ENCODE measurements around the gene CHMP2A.
A peak's percentile ranks its signal among the peaks of the same experiment; 100 is the strongest.
"Not testable (repeated sequence)": the region's sequence is repeated elsewhere in the genome, so short reads cannot be mapped to it uniquely, and the experiment has no call there.

The CHMP2A gene

DNA sequence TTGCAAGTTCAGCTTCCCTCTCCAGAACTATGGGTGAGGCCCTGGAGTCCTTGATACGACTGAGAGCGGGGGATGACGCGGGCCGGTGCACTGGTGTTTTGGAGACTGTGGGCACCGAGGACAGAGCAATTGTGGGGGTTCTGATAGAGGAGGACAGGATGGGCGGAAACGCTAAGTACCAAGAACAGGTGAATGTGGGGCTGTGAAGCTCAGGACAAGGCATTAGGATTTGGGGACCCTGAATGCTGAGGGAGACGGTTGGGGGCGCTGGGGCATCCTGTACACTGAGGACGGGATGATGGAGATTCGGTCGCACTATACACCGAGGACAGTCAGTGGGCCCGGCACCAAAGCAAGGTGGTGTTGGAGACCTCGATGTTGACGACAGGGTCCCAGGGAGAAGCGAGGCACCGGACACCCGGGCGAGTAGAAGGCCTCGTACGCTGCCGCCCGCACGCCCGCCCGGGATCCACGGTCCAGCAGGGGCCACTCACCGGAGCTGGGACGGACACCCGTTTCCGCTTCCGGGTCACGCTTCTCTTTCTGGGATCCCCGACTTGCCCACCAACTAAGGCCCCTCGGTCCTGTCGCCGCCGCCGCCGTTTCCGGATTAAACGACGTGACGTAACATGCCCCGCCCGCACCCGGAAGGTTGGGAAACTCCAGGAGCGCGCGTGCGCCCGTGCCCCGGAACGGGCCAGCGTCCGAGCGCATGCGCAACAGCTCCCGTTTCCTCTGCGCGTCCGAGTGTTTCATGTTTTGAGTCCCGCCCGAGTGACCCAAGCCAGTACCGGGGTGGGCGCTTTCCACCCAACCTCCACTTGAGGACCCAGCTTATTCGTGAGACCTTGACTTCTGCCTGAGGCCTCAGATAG is at the start of gene CHMP2A:
Gene CHMP2A, minus strand, starts transcription at position 612 of the 875 bp plus-strand sequence. CDS start 893 bp downstream, outside the sequence.
- Mint-ChIP-seq H3K36me3 (peaks cover 64% of the 10 kb centered on the region), H3K4me3 (peak within 1 kb of the TSS; percentile 96), H3K27ac (peak within 1 kb of the TSS; percentile 94), H3K27me3 (no peaks in the 10 kb centered on the region), H3K4me1 (peaks cover 54% of the 10 kb centered on the region), H3K9me3 (no peaks in the 10 kb centered on the region)
- CTCF ChIA-PET, result interaction anchor here (0.7 to 3.0 kb wide), 6 partner anchors 18 to 41 kb away, joined by 3 to 21 read pairs (median 4); partner anchors contain the start of gene ZBTB45
- DNase-seq, result peak; percentile 98

DNA sequence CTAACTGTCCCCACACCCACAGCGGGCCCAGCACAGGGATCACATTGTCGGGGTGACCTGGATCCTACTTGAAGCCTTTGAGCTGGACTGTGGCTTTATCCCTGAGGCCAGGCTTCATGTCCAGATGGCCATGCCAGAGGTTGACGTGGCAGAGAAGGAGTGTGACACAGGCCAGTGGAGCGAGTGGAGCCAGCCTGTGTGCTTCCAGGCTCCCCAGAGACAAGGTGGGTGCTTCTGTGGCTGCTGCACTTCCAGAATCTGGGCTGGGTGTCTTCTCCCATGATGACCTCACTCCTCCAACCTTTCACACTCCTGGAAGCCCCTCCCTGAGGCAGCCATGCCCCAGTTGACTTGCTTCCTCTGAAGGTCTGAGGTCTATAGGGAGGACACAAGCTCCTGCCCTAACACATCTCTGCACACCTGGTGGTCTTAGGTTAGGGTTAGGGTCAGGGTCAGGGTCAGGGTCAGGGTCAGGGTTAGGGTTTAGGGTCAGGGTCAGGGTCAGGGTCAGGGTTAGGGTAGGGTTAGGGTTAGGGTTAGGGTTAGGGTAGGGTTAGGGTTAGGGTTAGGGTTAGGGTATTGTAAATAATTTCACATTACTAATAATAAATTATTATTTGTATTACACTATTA is 31.3 kb upstream of the CHMP2A start:
- Mint-ChIP-seq H3K4me3 (no peak overlapping the region), H3K27ac (no peak overlapping the region), H3K4me1 (peaks cover 3% of the 10 kb centered on the region), H3K36me3 (peaks cover 11% of the 10 kb centered on the region), H3K9me3 (no peaks in the 10 kb centered on the region), H3K27me3 (no peaks in the 10 kb centered on the region)
- DNase-seq, result no peak
- CTCF ChIA-PET, result no interaction called here

DNA sequence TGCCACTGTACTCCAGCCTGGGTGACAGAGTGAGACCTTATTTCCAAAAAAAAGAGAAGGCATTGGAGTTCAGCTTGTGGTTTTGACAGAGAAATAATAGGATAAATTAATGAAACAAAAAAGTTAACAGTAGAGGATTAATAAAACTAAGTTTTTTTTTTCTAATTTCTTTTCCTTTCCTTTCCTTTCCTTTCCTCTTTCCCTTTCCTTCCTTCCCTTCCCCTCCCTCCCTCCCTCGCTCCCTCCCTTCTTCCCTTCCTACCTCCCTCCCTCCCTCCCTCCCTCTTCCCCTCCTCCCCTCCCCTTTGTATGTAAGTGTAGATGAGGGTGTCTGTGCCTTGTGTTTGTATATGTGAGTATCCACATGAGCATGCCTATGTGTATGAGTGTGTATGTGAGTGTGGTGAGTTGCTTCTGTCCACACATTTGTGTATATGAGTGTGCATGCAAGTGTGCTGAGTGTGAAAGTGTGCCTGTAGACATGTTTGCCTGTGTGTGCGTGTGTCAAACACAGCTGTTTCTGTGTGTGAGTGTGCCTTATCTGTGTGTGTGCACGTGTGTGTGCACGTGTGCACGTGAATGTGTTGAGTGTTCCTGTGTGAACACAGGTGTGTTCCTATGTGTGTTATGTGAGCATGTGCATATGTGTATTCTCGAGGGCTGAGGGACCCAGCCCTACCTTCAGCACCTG is 30.7 kb upstream of the CHMP2A start:
- Mint-ChIP-seq H3K27me3 (no peaks in the 10 kb centered on the region), H3K36me3 (peaks cover 12% of the 10 kb centered on the region), H3K4me1 (peaks cover 10% of the 10 kb centered on the region), H3K27ac (no peak overlapping the region), H3K4me3 (no peak overlapping the region), H3K9me3 (no peaks in the 10 kb centered on the region)
- DNase-seq, result no peak
- CTCF ChIA-PET, result no interaction called here

DNA sequence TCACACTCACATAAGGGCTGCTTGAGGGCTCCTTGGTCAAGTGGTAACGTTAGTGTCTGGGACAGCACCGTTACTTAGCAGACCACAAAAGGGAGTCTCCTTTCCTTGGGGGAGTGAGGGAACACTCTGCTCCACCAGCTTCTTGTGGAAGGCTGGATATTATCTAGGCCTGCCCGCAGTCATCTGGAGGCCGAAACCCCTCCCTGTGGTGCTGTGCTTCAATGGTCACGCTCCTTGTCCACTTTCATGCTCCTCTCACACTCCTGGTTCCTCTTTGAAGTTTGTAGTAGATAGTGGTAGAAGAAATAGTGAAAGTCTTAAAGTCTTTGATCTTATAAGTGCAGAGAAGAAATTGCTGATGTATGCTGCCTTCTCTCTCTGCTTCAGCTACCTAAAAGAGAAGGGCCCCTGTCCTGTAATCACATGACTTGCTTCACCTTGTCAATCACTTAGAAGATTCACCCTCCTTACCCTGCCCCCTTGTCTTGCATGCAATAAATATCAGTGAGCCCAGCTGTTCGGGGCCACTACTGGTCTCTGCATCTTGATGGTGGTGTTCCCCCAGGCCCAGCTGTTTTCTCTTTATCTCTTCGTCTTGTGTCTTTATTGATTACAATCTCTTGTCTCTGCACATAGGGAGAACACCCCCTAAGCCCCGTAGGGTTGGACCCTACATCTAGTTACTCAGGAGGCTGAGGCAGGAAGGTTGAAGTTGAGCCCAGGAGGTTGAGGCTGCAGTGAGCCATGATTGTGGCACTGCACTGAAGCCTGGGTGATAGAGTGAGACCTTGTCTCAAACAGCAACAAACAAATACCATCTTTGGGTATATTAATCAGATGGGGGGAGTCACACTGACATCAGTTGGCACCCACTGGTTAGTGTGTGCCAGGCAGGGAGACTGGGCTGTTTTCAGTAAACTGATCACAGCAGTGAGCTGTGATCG is 29.9 kb upstream of the CHMP2A start:
- Mint-ChIP-seq H3K27ac (no peak overlapping the region), H3K4me3 (no peak overlapping the region), H3K36me3 (peaks cover 12% of the 10 kb centered on the region), H3K4me1 (peaks cover 11% of the 10 kb centered on the region), H3K27me3 (no peaks in the 10 kb centered on the region), H3K9me3 (no peaks in the 10 kb centered on the region)
- DNase-seq, result no peak
- CTCF ChIA-PET, result no interaction called here

DNA sequence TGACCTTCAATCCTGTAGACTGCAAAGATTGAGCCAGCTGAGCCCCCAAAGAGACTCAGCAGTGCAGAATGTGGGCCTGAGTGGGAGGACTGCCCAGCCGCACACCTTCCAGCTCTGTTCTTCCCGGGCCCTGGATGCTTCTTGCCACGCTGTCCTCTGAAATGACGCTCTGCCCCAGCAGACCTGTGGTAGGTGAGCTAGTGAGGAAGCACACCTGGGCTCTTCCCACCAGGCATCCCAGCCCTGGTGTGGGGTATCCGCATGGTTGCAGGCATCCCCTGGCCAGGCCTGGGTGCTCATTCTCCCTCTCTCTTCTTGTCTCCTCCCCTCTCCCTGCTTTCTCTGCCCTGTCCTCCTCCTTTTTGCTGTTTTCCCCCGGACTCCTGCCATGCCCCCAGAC is 28.1 kb upstream of the CHMP2A start:
- no peaks in the 10 kb centered on the region for H3K27me3 Mint-ChIP-seq
- no peak overlapping the region for H3K27ac Mint-ChIP-seq
- no peaks in the 10 kb centered on the region for H3K9me3 Mint-ChIP-seq
- H3K4me3 Mint-ChIP-seq, result no peak overlapping the region
- peaks cover 22% of the 10 kb centered on the region for H3K4me1 Mint-ChIP-seq
- CTCF ChIA-PET, result interaction anchor here (9.4 kb wide), 1 partner anchor 64 kb away, joined by 109 read pairs; the partner anchor contains the start of gene ZBTB45
- peaks cover 12% of the 10 kb centered on the region for H3K36me3 Mint-ChIP-seq
- DNase-seq, result no peak

DNA sequence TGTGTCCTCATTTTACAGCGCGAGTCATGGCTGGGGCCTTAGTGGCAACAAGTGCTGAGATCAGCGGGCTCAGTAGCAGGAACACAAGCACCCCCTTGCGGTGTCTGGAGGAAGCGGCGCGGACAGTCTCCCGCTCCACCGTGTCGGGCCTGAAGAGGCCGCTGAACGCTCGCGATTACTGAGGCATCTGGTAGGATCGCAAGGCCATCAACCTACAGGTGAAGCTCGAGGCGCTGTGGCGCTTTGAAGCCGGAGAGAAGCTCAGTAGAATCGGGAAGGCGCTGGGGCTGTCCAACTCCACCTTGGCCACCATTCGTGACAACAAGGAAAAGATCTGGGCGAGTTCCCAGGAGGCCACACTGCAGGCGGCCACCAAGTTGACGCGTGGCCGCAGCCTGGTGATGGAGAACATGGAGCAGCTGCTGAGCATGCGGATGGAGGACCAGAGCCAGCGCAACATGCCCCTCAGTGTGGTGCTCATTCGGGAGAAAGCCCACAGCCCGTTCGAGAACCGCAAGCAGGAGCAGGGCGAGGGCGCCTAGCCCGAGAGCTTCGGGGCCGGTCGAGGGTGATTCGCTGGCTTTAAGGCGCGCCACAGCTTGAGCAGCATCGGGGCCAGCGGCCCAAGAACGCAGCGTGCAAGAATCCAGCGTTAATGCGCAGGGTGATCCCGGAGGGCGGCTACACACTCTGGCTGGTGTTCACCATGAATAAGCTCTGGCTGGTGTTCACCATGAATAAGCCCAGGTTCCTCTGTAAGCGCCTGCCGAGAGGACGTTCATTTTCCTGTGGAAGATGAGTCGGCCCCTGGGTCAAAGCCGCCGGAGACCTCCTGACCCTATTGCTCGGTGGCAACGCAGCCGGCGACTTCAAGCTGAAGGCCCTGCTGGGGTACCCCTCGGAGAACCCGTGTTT is 26.6 kb upstream of the CHMP2A start:
- Mint-ChIP-seq H3K9me3 (no peaks in the 10 kb centered on the region), H3K27ac (peak overlapping the region; percentile 82), H3K4me3 (no peak overlapping the region), H3K36me3 (peaks cover 14% of the 10 kb centered on the region), H3K27me3 (no peaks in the 10 kb centered on the region), H3K4me1 (peaks cover 24% of the 10 kb centered on the region)
- peak; percentile 95 for DNase-seq
- CTCF ChIA-PET, result interaction anchor here (0.7 to 9.4 kb wide), 15 partner anchors 10 to 235 kb away, joined by 3 to 109 read pairs (median 4); partner anchors contain the start of genes CHMP2A, TRIM28 and ZBTB45

DNA sequence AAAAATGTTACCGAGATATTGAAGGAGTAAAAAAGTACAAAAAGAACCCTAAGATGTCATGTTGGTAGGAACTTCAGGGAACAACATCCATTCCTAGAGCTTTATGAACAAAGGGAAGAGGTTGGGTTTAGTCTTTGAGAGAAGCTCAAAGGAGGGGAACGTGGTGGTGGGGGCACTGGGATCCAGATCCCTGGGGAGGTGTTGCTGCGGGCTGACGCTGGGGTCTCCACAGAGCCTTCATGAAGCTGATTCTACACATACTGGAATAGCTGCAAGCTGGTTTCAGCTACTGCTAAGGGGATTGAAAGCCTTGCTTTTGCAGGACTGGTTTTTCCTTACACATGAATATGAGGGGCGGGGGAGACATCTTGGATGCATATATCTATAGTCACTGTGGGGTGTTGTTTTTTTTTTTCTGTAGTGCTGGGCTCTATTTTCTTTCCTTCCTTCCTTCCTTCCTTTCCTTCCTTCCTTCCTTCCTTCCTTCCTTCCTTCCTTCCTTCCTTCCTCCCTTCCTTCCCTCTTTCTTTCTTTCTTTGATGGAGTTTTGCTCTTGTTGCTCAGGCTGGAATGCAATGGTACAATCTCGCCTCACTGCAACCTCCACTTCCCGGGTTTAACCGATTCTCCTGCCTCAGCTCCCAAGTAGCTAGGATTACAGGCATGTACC is 24.7 kb upstream of the CHMP2A start:
- H3K36me3 Mint-ChIP-seq, result peaks cover 14% of the 10 kb centered on the region
- H3K27ac Mint-ChIP-seq, result no peak overlapping the region
- no peaks in the 10 kb centered on the region for H3K9me3 Mint-ChIP-seq
- no peak for DNase-seq
- H3K4me3 Mint-ChIP-seq, result no peak overlapping the region
- H3K4me1 Mint-ChIP-seq, result peaks cover 34% of the 10 kb centered on the region
- H3K27me3 Mint-ChIP-seq, result no peaks in the 10 kb centered on the region
- CTCF ChIA-PET, result interaction anchor here (0.9 to 9.4 kb wide), 3 partner anchors 61 to 91 kb away, joined by 3 to 109 read pairs (median 21); partner anchors contain the start of gene ZBTB45

DNA sequence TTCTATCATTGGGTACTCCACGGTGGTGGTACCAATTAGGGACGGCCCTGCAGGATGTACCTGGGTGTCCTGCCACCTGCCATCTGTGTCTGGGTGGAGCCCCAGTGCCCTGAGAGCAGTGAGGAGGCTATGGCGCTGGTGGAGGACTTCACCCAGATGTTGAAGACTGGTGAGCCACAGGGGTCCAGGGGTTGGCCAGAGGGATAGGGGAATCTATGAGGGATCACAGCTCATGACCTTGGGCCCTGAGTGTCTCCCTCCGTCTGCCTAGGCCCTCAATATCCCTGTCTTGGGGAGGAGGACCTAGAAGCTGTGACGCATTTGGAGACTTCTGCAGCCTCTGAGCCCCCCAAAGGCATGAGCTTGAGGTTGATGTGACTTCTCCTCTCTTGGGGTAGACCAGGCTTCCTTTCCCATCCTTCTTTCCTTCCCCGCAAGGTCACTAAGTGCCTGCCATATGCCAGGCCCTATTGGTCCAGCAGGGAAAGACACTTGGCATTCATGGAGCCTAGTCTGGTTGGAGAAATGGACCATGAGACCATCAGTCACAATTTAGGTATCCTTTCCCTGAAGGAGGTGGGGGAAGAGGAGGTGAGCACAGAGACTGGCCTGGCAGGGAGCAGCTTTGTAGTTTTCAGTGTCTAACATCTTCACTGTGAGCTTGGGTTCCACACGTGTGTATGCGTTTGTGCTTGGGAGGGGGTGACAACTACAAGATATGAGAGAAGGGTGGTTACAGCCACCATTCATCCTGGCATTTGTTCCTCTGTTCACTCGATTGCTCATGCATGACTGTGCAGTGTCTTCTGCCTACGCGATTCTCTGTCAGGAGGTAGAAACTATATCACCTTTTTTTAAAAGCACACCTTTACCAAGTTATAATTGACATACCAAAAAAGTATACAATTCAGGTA is 23.4 kb upstream of the CHMP2A start:
- CTCF ChIA-PET, result interaction anchor here (1.0 to 9.4 kb wide), 2 partner anchors 59 to 64 kb away, joined by 3 to 109 read pairs; partner anchors contain the start of gene ZBTB45
- no peak overlapping the region for H3K27ac Mint-ChIP-seq
- no peaks in the 10 kb centered on the region for H3K9me3 Mint-ChIP-seq
- peaks cover 48% of the 10 kb centered on the region for H3K4me1 Mint-ChIP-seq
- H3K27me3 Mint-ChIP-seq, result no peaks in the 10 kb centered on the region
- H3K36me3 Mint-ChIP-seq, result peaks cover 12% of the 10 kb centered on the region
- no peak for DNase-seq
- H3K4me3 Mint-ChIP-seq, result no peak overlapping the region

DNA sequence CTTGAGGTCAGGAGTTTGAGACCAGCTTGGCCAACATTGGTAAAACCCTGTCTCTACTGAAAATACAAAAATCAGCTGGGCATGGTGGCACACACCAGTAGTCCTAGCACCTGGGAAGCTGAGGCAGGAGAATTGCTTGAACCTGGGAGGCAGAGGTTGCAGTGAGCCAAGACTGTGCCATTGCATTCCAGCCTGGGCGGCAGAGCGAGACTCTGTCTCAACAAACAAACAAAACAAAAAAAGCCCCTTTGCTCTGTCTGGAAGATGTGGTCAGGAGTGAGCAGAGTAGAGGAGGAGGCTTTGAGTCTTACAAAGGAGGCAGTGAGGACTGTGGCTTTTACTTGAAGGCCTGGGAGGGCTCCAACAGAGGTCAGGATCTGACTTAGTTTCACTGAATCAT is 22.7 kb upstream of the CHMP2A start:
- peaks cover 49% of the 10 kb centered on the region for H3K4me1 Mint-ChIP-seq
- H3K27me3 Mint-ChIP-seq, H3K27ac Mint-ChIP-seq, H3K36me3 Mint-ChIP-seq, DNase-seq, H3K4me3 Mint-ChIP-seq, H3K9me3 Mint-ChIP-seq: not testable (repeated sequence)
- CTCF ChIA-PET, result interaction anchor here (1.0 to 9.4 kb wide), 2 partner anchors 59 to 63 kb away, joined by 3 to 109 read pairs; partner anchors contain the start of gene ZBTB45

DNA sequence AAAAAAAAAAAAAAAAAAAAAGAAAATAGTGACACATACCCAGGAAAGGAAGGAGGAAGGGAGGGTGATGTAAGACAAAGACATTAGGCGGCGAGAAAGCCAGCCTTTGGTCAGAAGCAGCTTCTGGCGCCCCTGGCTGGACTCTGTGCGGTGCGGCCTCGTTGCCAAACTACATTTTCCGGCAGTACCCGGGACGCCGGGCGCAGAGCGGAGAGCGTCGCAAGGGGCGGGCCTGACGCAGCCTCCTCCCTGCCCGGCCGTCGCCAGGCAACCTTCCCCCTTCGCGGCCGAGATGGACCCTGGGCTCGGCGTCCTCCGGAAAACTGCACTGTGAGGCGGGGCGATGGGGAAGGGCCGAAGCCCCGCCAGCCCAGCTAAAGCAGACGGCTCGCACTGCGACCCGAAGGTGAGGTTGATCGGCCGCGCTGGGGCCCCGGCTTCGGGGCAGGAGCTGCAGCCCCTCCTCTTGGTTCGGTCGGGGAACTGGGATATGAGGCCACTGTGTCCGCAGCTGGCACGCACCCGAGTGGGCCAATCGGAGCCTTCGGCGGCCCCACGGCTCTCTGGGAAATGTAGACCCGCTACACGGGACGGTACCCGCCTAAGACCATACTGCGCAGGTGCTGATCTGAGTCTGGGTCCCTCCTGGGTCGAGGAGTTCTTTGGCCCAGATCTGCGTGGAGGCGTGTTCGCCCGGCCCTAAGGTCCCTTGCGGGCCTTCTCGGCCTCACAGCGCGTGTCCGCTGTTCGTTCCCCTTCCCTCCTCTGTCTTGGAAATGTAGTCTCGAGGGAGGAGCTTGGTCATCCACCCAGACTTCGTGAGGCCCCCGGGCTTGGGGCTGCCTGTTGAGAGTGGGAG is 20.5 kb upstream of the CHMP2A start:
- Mint-ChIP-seq H3K36me3 (peaks cover 12% of the 10 kb centered on the region), H3K27ac (peak overlapping the region; percentile 99), H3K27me3 (no peaks in the 10 kb centered on the region), H3K4me1 (peaks cover 51% of the 10 kb centered on the region), H3K4me3 (peak overlapping the region; percentile 81), H3K9me3 (no peaks in the 10 kb centered on the region)
- CTCF ChIA-PET, result interaction anchor here (0.7 to 9.4 kb wide), 4 partner anchors 21 to 61 kb away, joined by 3 to 109 read pairs (median 6); partner anchors contain the start of genes CHMP2A, TRIM28 and ZBTB45
- peak; percentile 87 for DNase-seq
